RWPE1 (cell line): ENCODE data around the gene GORAB.

Experiments
- CTCF ChIA-PET: fragments of 350-600 bp; sonication (Branson Sonifier 250); formaldehyde crosslinking; extraction: SDS; loops from one replicate; lab custom pipeline; 2021; lab: Yijun Ruan, JAX
- POLR2A ChIA-PET: fragments of 400-600 bp; formaldehyde crosslinking; extraction: SDS; loops from one replicate; lab custom pipeline; 2020; ENCODE audit warnings: antibody characterized with exemption; ENCODE audit not compliant: low non-redundant PET; lab: Yijun Ruan, JAX
- DNase-seq: peaks from one replicate; pipeline ENCODE4 v3.0.0; 2012; ENCODE audit warnings: low spot score
- H3K27ac ChIP-seq: fragments of 450-650 bp; 2 replicates; pipeline ENCODE4 v1.5.1; 2017
- TF ChIP-seq, protein P1 (sequence below): fragments of 450-650 bp; conservative IDR thresholded peaks from 2 replicates; pipeline ENCODE4 v1.5.1; 2017; ENCODE audit warnings: low read depth, mild to moderate bottlenecking

The GORAB gene

DNA sequence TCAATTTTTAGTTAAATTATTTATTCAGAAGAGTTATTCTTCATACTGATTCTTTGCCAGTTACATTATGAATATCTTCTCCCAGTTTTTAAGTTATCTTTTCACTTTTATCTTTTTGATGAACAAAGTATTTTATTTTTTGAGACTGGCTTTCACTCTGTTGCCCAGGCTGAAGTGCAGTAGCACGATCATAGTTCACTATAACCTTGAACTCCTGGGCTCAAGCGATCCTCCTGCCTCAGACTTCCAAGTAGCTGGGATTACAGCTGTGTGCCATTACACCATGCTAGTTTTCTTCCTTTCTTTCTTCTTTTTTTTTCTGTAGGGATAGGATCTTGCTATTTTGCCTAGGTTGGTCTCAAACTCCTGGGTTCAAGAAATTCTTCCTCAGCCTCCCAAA is 3.5 kb downstream of the GORAB start:
- TF ChIP-seq, protein P1, sequence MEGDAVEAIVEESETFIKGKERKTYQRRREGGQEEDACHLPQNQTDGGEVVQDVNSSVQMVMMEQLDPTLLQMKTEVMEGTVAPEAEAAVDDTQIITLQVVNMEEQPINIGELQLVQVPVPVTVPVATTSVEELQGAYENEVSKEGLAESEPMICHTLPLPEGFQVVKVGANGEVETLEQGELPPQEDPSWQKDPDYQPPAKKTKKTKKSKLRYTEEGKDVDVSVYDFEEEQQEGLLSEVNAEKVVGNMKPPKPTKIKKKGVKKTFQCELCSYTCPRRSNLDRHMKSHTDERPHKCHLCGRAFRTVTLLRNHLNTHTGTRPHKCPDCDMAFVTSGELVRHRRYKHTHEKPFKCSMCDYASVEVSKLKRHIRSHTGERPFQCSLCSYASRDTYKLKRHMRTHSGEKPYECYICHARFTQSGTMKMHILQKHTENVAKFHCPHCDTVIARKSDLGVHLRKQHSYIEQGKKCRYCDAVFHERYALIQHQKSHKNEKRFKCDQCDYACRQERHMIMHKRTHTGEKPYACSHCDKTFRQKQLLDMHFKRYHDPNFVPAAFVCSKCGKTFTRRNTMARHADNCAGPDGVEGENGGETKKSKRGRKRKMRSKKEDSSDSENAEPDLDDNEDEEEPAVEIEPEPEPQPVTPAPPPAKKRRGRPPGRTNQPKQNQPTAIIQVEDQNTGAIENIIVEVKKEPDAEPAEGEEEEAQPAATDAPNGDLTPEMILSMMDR, result no peak
- no peak for DNase-seq
- ChIA-PET POLR2A (no interaction called here), CTCF (no interaction called here)
- H3K27ac ChIP-seq, result no peak overlapping the region

DNA sequence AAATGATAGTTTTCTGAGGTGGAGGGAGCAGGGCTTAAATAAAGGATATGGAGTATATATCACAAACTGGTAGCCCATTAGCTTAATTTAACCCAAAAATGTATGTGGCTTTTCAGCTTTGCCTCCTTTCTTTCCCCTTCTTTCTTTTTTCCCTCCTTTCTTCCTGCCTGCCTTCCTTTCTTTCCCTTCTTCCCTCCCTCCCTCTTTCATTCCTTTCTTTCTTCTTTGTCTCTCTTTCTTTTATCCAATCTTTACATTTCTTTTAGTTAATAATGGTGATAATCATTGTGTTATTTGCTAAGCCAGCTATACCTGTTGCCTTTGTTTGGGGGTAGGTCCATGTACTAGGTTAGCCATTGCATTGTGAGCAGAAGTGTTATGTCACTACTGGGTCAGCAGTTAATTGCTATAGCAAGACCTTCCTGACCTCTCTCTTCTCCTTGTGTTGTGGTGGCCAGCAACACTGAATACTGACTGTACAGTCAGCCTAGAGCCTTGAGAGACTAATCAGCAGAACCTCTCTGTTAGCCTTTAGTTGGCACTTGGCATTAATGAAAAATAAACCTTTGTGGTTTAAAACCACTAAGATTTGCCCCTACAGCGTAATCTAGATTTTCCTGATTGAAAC is 5.1 kb downstream of the GORAB start:
- TF ChIP-seq, protein P1, result no peak
- no peak for DNase-seq
- no peak overlapping the region for H3K27ac ChIP-seq
- ChIA-PET CTCF (no interaction called here), POLR2A (no interaction called here)

DNA sequence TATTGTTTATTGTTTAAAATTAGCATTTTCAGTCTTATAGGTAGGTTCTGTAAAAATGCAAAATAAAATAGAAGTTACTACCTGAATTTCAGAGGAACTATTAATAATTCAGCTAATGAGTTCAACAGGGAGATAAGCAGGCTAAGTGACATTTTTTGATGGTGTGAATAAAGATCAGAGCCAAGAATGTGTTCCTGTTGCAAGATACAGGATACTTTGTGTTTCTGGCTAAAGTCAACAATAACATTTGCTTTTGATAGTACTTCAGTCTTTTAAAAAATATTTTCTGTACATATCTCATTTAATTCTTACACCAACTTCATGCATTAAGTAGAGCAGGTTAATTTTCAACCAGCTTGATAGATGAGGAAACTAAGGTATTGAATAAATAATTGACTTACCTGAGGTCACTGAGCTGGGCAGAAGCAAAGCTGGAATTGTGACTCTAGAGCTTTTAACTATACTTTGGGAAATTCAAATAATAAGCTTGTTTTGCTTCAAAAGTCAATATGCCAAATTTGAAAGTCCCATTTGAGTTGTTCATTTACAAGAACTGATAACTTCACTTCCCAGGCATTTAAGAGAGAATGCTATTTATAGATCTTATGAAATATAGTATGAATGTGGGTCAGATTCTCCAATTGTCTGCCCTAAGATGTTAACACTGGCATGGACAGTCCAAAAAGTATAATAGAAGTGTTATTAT is 6.0 kb downstream of the GORAB start:
- no peak for DNase-seq
- H3K27ac ChIP-seq, result no peak overlapping the region
- ChIA-PET POLR2A (no interaction called here), CTCF (no interaction called here)
- TF ChIP-seq, protein P1, result no peak

DNA sequence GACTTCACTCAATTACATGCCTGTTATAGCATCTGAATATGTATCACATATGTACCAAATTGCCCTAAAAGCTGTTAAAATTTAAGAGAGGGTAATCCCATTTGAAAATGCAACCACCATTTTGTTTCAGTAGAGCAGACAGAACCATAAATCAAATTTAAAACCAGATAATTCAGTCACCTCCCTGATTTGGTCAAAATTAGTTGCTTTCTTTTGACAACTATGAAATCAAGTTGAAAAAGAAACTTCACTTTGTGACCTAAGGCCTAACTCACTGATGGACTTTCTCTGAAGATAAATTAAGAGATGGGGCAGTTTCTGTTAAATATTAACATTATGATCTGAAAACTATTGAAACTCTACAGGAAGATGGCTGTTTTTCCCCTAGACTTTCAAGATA is 6.7 kb downstream of the GORAB start:
- H3K27ac ChIP-seq, result no peak overlapping the region
- POLR2A ChIA-PET, result no interaction called here
- TF ChIP-seq, protein P1, result no peak
- DNase-seq, result no peak
- CTCF ChIA-PET, result no interaction called here

DNA sequence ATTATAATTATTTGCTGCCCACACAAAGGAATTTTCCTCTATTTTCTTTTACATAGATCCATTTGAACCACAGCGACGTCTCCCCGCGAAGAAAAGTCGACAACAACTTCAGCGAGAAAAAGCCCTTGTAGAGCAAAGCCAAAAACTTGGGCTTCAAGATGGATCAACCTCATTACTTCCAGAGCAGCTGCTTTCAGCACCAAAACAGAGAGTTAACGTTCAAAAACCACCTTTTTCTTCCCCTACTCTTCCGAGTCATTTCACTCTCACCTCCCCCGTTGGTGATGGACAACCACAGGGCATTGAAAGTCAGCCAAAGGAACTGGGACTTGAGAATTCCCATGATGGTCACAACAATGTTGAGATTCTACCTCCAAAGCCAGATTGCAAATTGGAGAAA is 7.2 kb downstream of the GORAB start:
- ChIA-PET CTCF (no interaction called here), POLR2A (no interaction called here)
- TF ChIP-seq, protein P1, result no peak
- H3K27ac ChIP-seq, result no peak overlapping the region
- no peak for DNase-seq

DNA sequence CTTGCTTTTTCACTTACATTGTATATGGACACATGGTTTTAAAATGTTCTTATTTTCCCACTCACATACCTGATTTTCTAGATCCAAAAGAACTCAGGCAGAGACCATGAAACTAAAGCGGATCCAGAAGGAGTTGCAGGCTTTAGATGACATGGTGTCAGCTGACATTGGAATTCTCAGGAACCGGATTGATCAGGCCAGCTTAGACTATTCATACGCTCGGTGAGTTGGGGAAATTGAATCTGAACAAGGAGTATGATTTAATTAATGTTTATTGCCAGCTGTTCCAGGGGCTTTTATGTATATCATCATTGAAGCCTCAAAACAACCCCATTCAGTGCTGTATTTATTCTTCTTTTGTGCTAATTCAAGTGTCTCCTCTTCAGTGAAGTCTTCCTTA is 12.7 kb downstream of the GORAB start:
- ChIA-PET CTCF (no interaction called here), POLR2A (no interaction called here)
- no peak for DNase-seq
- no peak overlapping the region for H3K27ac ChIP-seq
- TF ChIP-seq, protein P1, result no peak
